Measurements from ENCODE around the gene HIRA.

GRCh38 chr22:19355413-19356157 is 75.9 kb downstream of the HIRA start:
- TF ChIP-seq CTCF (IDR thresholded peaks at IDR 0.05; ENCODE audit: low read length) (no peak), EZH2phosphoT487 (IDR thresholded peaks at IDR 0.05; ENCODE audit: low read length) (no peak), EZH2 (optimal IDR thresholded peaks at IDR 0.05; ENCODE audit: low read depth, low read length) (no peak)
